LHCN-M2 (cell line): ENCODE measurements around the gene HCFC1. TPM values are rescaled to one million over a fixed set of nuclear protein-coding genes. Genes with fewer than 3 reads are reported as not detected.
"Not testable (repeated sequence)": the region's sequence is repeated elsewhere in the genome, so short reads cannot be mapped to it uniquely, and the experiment has no call there.

ENCODE experiments used
- DNase-seq: peaks from one replicate; pipeline ENCODE4 v3.0.0-alpha.2; 2012; ENCODE audit warnings: low read depth
- total RNA-seq: library from RNA; depleted of rRNA; stranded (reverse); fragments of >200 nt; gene quantifications from 2 replicates; pipeline ENCODE4 v1.2.3, GENCODE V29; 2014

Gene HCFC1
- total RNA-seq, 1 experiment from 2014 or later = 37.4 TPM

GRCh38 chrX:154010330-154011087 lies 38.9 kb upstream of the HCFC1 start:
- DNase-seq = peak; percentile 30

- no peak for DNase-seq
Measured at GRCh38 chrX:154008521-154008920, 36.9 kb upstream of the HCFC1 start.

- DNase-seq = no peak
Measured at GRCh38 chrX:154006947-154007346, 35.3 kb upstream of the HCFC1 start.

- no peak for DNase-seq
Measured at GRCh38 chrX:154004315-154004714, 32.7 kb upstream of the HCFC1 start.

- DNase-seq = peak; percentile 87
Measured at GRCh38 chrX:154002215-154002719, 30.6 kb upstream of the HCFC1 start.

- no peak for DNase-seq
Measured at GRCh38 chrX:154000051-154000450, 28.4 kb upstream of the HCFC1 start.

GRCh38 chrX:153999359-154000037 lies 27.9 kb upstream of the HCFC1 start:
- DNase-seq = no peak

GRCh38 chrX:153995504-153995903 lies 23.9 kb upstream of the HCFC1 start:
- no peak for DNase-seq

GRCh38 chrX:153994398-153994797 lies 22.8 kb upstream of the HCFC1 start:
- DNase-seq = not testable (repeated sequence)

- no peak for DNase-seq
Measured at GRCh38 chrX:153993978-153994377, 22.4 kb upstream of the HCFC1 start.

GRCh38 chrX:153993079-153993478 lies 21.5 kb upstream of the HCFC1 start:
- DNase-seq = no peak

- DNase-seq = no peak
Measured at GRCh38 chrX:153992180-153992579, 20.6 kb upstream of the HCFC1 start.

GRCh38 chrX:153991013-153991580 lies 19.5 kb upstream of the HCFC1 start:
- no peak for DNase-seq

GRCh38 chrX:153989973-153990655 lies 18.5 kb upstream of the HCFC1 start:
- no peak for DNase-seq

GRCh38 chrX:153988493-153988892 lies 16.9 kb upstream of the HCFC1 start:
- DNase-seq = no peak

- DNase-seq = no peak
Measured at GRCh38 chrX:153984351-153985178, 12.9 kb upstream of the HCFC1 start.

- DNase-seq = no peak
Measured at GRCh38 chrX:153983321-153983801, 11.7 kb upstream of the HCFC1 start.

- DNase-seq = no peak
Measured at GRCh38 chrX:153981771-153982533, 10.3 kb upstream of the HCFC1 start.

GRCh38 chrX:153981231-153981630 lies 9.6 kb upstream of the HCFC1 start:
- DNase-seq = no peak

- DNase-seq = not testable (repeated sequence)
Measured at GRCh38 chrX:153980394-153980793, 8.8 kb upstream of the HCFC1 start.
